GM12864 (cell line): Measurements from ENCODE around the gene ZMIZ1.

ENCODE experiments used
- DNase-seq: peaks from one replicate; pipeline ENCODE4 v3.0.0-alpha.2; 2011; ENCODE audit warnings: low read depth
- H3K4me3 ChIP-seq: 2 replicates; pipeline ENCODE4 v1.5.1; 2011; ENCODE audit warnings: mild to moderate bottlenecking, low read depth, low read length, control low read depth
- TF ChIP-seq, protein P1 (sequence below): IDR thresholded peaks from 2 replicates; pipeline ENCODE4 v1.5.1; 2011; ENCODE audit warnings: low read depth, mild to moderate bottlenecking, moderate library complexity, low read length, control low read depth, inconsistent platforms; ENCODE audit errors: missing control alignments

ZMIZ1 gene

DNA sequence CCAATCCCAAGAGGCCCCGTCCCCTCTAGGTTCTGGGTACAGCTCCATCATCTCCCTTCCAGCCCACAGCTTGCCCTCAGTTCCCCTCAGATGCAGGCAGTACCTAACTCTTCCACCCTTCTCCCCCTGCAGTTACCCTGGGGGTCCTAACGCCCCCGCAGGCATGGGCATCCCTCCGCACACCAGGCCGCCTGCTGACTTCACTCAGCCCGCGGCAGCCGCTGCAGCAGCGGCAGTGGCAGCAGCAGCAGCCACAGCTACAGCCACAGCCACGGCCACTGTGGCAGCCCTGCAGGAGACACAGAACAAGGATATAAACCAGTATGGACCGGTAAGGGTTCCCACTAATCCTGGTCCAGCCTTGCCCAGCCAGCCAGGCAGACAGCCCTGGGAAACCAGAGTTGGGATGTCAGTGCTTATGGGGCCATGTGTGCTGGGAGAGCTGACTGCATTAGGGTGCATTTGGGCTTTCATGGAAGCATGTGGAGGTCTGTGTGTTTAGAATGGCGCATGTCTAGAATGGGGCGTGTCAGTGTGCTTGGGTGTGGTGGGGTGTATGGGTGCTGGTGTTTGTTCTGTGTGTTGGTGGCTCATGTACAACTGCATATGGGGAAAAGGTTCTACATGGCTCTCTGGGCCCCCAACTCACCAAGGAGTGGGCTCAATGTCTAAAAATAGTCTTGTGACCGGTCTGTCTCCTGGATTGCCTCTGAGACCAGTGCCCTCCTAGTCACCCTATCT lies 223.4 kb downstream of the ZMIZ1 start:
- H3K4me3 ChIP-seq: no peak overlapping the region
- no peak for DNase-seq
- TF ChIP-seq, protein P1, sequence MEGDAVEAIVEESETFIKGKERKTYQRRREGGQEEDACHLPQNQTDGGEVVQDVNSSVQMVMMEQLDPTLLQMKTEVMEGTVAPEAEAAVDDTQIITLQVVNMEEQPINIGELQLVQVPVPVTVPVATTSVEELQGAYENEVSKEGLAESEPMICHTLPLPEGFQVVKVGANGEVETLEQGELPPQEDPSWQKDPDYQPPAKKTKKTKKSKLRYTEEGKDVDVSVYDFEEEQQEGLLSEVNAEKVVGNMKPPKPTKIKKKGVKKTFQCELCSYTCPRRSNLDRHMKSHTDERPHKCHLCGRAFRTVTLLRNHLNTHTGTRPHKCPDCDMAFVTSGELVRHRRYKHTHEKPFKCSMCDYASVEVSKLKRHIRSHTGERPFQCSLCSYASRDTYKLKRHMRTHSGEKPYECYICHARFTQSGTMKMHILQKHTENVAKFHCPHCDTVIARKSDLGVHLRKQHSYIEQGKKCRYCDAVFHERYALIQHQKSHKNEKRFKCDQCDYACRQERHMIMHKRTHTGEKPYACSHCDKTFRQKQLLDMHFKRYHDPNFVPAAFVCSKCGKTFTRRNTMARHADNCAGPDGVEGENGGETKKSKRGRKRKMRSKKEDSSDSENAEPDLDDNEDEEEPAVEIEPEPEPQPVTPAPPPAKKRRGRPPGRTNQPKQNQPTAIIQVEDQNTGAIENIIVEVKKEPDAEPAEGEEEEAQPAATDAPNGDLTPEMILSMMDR: no peak

DNA sequence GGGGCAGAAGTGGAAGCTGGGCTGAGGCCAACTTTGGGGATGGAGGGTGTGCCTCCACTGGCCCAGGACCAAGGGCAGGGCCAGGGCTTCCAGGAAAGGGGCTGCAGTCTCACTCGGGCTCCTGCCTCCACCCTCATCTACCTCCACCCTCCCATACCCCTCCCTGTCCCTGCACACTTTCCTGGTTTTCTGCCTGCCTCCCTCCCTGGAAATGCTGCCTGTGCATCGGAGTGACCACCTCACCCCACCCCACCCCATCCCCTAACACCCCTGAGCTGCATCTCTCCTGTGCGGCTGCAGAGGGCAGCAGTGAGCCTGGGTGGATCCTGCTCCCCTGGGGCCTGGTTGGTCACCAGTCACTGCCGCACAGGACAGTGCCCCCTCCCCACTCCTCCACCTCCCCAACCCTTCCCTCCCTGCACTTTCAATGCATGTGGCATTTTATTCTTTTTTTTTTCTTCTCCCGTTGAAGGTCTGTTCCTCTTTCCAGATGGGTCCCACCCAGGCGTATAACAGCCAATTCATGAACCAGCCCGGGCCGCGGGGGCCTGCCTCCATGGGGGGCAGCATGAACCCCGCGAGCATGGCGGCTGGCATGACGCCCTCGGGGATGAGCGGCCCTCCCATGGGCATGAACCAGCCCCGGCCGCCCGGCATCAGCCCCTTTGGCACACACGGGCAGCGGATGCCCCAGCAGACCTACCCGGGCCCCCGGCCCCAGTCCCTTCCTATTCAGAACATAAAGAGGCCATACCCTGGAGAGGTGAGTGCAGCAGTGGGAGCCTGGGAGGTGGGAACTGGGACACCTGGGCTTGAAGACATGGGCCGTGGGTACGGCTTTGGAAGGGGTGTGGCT lies 224.4 kb downstream of the ZMIZ1 start:
- DNase-seq: no peak
- TF ChIP-seq, protein P1: peak; percentile 78
- H3K4me3 ChIP-seq: no peak overlapping the region

DNA sequence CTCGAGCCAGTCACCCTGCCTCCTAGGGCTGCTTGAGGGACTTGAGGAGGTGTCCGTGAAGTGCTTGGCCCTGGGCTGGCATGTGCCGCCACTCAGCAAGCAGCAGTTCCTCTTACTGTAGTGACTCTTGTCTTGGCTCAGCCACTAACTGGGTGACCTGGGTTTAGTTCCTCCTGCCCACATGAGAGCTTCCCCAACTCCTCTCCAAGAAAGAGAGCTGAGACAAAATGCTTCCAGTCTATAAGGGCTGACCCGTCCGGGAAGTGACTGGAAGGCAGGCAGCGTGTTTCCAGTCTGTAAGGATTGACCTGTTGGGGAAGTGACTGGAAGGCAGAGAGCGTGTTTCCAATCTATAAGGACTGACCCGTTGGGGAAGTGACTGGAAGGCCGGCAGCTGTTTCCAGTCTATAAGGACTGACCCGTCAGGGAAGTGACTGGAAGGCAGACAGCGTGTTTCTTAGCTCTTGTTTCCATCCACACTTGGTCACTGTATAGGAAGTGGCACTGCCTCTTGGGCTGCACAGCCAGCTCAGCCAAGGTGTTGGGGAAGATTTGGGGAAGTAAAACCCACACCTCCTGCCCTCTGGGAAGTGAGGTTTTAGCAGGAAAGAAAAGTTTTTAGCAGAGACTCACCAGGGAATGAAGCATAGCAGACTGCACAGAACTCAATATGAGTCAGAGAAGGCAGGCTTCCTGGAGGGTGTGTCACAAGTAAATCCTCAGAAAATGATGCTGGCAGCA lies 225.2 kb downstream of the ZMIZ1 start:
- no peak overlapping the region for H3K4me3 ChIP-seq
- DNase-seq: no peak

DNA sequence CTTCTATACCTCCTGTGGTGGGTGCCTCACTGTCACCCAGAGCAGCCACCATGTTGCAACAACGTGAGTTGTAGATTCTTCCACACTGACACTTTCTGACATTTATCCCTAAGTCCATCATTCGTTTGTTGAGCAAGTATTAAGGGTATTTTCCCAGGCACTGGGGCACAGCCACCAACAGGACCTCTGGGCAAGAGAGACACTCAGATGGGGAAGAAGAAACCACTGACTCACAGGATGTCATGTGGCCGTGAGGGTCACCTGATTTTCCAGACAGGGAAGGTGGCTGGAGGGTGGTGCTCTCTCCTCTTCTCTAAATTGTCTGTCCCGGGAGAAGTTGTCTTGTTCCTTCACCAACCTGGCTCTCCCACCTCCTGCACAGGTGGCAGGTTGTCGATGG lies 226.8 kb downstream of the ZMIZ1 start:
- no peak for DNase-seq
- TF ChIP-seq, protein P1: no peak
- no peak overlapping the region for H3K4me3 ChIP-seq

More for the DNA sequence above, 225.2 kb downstream of the ZMIZ1 start:
- TF ChIP-seq, protein P1: no peak

DNA sequence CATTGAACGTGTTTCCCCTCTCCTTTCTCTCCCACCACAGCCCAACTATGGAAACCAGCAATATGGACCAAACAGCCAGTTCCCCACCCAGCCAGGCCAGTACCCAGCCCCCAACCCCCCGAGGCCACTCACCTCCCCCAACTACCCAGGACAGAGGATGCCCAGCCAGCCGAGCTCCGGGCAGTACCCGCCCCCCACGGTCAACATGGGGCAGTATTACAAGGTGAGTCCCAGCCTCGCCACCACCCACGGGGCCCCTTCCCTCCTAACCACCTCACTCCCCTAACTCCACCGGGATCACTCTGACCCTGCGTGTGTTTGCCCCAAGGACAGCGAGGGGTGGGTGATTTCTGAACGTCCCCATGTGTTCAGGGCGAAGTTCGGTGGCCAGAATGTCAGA lies 227.7 kb downstream of the ZMIZ1 start:
- TF ChIP-seq, protein P1: no peak
- no peak for DNase-seq
- no peak overlapping the region for H3K4me3 ChIP-seq

DNA sequence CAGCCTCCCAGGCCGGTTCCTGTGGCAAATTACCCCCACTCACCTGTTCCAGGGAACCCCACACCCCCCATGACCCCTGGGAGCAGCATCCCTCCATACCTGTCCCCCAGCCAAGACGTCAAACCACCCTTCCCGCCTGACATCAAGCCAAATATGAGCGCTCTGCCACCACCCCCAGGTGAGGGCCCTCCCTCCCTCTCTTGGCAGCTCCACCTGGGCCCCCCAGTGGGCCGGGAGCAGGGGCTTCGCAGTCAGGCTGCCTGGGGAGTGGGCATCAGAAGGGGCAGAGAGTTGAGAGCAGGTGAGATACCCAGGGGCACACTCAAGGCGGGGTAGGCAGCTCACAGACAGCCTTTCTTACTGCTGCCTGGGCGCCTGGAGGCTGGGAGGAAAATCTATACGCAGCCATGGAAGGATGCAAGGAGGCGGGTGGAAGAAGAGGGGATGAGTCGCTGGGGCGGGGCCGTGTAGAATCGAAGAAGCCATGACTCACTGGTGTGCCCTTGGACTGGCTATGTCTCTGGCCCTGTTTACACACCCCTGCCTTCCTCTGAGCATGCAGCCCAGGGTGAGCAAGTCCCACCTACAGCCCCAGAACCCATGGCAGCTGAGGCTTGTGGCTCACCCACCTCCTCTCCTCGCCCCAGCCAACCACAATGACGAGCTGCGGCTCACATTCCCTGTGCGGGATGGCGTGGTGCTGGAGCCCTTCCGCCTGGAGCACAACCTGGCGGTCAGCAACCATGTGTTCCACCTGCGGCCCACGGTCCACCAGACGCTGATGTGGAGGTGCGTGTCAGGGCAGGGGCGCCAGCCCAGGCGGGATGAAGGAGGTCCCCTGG lies 229.9 kb downstream of the ZMIZ1 start:
- no peak for DNase-seq
- no peak overlapping the region for H3K4me3 ChIP-seq
- TF ChIP-seq, protein P1: no peak
